H9 (cell line): Measurements from ENCODE around the gene CDS1. TPM values are rescaled to one million over a fixed set of nuclear protein-coding genes. Genes with fewer than 3 reads are reported as not detected.

ENCODE experiments used
- DNase-seq: peaks from one replicate; pipeline ENCODE4 v3.0.0-alpha.2; 2017
- H2AFZ ChIP-seq: one replicate; pipeline ENCODE4 v1.6.1; 2013; ENCODE audit warnings: mild to moderate bottlenecking, low read length, control low read depth, moderate library complexity
- H2AK5ac ChIP-seq: 2 replicates; pipeline ENCODE4 v1.6.1; 2013; ENCODE audit warnings: low read length, control low read depth, mixed read lengths; ENCODE audit not compliant: insufficient read length
- H2BK120ac ChIP-seq: one replicate; pipeline ENCODE4 v1.6.1; 2013; ENCODE audit warnings: low read depth, mild to moderate bottlenecking, low read length, control low read depth, inconsistent platforms; ENCODE audit not compliant: poor library complexity, severe bottlenecking
- H2BK12ac ChIP-seq: 2 replicates; pipeline ENCODE4 v1.6.1; 2013; ENCODE audit warnings: low read length, control low read depth, mixed read lengths, low read depth; ENCODE audit not compliant: insufficient read length
- H2BK15ac ChIP-seq: 2 replicates; pipeline ENCODE4 v1.6.1; 2013; ENCODE audit warnings: low read depth, low read length, control low read depth
- H2BK20ac ChIP-seq: one replicate; pipeline ENCODE4 v1.6.1; 2013; ENCODE audit warnings: low read depth, mild to moderate bottlenecking, low read length, control low read depth, inconsistent platforms; ENCODE audit not compliant: poor library complexity, severe bottlenecking
- H2BK5ac ChIP-seq: 2 replicates; pipeline ENCODE4 v1.6.1; 2013; ENCODE audit warnings: low read length, control low read depth, mixed read lengths; ENCODE audit not compliant: insufficient read length
- H3K14ac ChIP-seq: 2 replicates; pipeline ENCODE4 v1.6.1; 2013; ENCODE audit warnings: low read length, control low read depth; ENCODE audit not compliant: insufficient read depth
- H3K18ac ChIP-seq: 2 replicates; pipeline ENCODE4 v1.6.1; 2013; ENCODE audit warnings: low read depth, mild to moderate bottlenecking, mixed read lengths, low read length, control low read depth; ENCODE audit not compliant: insufficient read length
- H3K23ac ChIP-seq: 2 replicates; pipeline ENCODE4 v1.6.1; 2013; ENCODE audit warnings: low read length, control low read depth, mixed read lengths, low read depth; ENCODE audit not compliant: insufficient read length
- H3K23me2 ChIP-seq: 2 replicates; pipeline ENCODE4 v1.6.1; 2013; ENCODE audit warnings: low read depth, mild to moderate bottlenecking, mixed read lengths, low read length, control low read depth; ENCODE audit not compliant: insufficient read length, poor library complexity, severe bottlenecking
- H3K27ac ChIP-seq: 2 replicates; pipeline ENCODE4 v1.5.1; 2013; ENCODE audit warnings: low read length, control low read depth, mixed read lengths, low read depth; ENCODE audit not compliant: insufficient read length
- H3K27me3 ChIP-seq: 2 replicates; pipeline ENCODE4 v1.6.1; 2013; ENCODE audit warnings: low read length, control low read depth, inconsistent platforms; ENCODE audit not compliant: insufficient read depth
- H3K4ac ChIP-seq: 2 replicates; pipeline ENCODE4 v1.6.1; 2013; ENCODE audit warnings: low read depth, mild to moderate bottlenecking, control low read depth, inconsistent platforms, low read length, moderate library complexity
- H3K4me1 ChIP-seq: 2 replicates; pipeline ENCODE4 v1.6.1; 2013; ENCODE audit warnings: low read length, control low read depth, inconsistent platforms; ENCODE audit not compliant: insufficient read depth
- H3K4me2 ChIP-seq: 2 replicates; pipeline ENCODE4 v1.6.1; 2013; ENCODE audit warnings: low read length, control low read depth, mixed read lengths; ENCODE audit not compliant: insufficient read length, insufficient read depth
- H3K56ac ChIP-seq: 2 replicates; pipeline ENCODE4 v1.6.1; 2013; ENCODE audit warnings: low read depth, mild to moderate bottlenecking, mixed read lengths, low read length, control low read depth; ENCODE audit not compliant: insufficient read length
- H3K79me1 ChIP-seq: 2 replicates; pipeline ENCODE4 v1.6.1; 2013; ENCODE audit warnings: low read depth, mild to moderate bottlenecking, moderate library complexity, low read length, control low read depth, inconsistent platforms; ENCODE audit not compliant: insufficient read depth, poor library complexity, severe bottlenecking
- H3K79me2 ChIP-seq: 2 replicates; pipeline ENCODE4 v1.6.1; 2013; ENCODE audit warnings: low read length, control low read depth, inconsistent platforms; ENCODE audit not compliant: insufficient read depth
- H3K9ac ChIP-seq: 2 replicates; pipeline ENCODE4 v1.6.1; 2013; ENCODE audit warnings: low read length, control low read depth, mixed read lengths; ENCODE audit not compliant: insufficient read length; ENCODE audit errors: extremely low read depth
- H3K9me3 ChIP-seq: one replicate; pipeline ENCODE4 v1.6.1; 2013; ENCODE audit warnings: low read depth, low read length, inconsistent platforms; ENCODE audit not compliant: control insufficient read depth
- H3T11ph ChIP-seq: one replicate; pipeline ENCODE4 v1.6.1; 2013; ENCODE audit warnings: mild to moderate bottlenecking, low read length, control low read depth, inconsistent platforms
- H4K20me1 ChIP-seq: one replicate; pipeline ENCODE4 v1.6.1; 2013; ENCODE audit not compliant: control insufficient read depth, insufficient read length, insufficient read depth
- H4K5ac ChIP-seq: 2 replicates; pipeline ENCODE4 v1.6.1; 2013; ENCODE audit warnings: low read depth, mild to moderate bottlenecking, mixed read lengths, low read length, control low read depth; ENCODE audit not compliant: insufficient read length
- H4K8ac ChIP-seq: replicated peaks from 2 replicates; pipeline ENCODE4 v1.6.1; 2013; ENCODE audit warnings: low read length, control low read depth, mixed read lengths, low read depth; ENCODE audit not compliant: insufficient read length
- H4K91ac ChIP-seq: 2 replicates; pipeline ENCODE4 v1.6.1; 2013; ENCODE audit warnings: low read depth, mild to moderate bottlenecking, moderate library complexity, mixed read lengths, low read length, control low read depth; ENCODE audit not compliant: insufficient read length
- H3K27ac Mint-ChIP-seq, 3 experiments: 2 replicates in 2 of 3; 3 replicates in 1 of 3; pipeline ENCODE4 v1.8.0; 2020 to 2021; ENCODE audit warnings: mixed read lengths in 3 of 3, mild to moderate bottlenecking in 1 of 3, moderate library complexity in 1 of 3
- H3K27me3 Mint-ChIP-seq: 2 replicates; pipeline ENCODE4 v1.8.0; 2021; ENCODE audit warnings: low read depth, mild to moderate bottlenecking, moderate library complexity, mixed read lengths
- H3K36me3 Mint-ChIP-seq, 3 experiments: 2 replicates in 2 of 3; 3 replicates in 1 of 3; pipeline ENCODE4 v1.8.0; 2020 to 2021; ENCODE audit warnings: low read depth in 3 of 3, mixed read lengths in 3 of 3; ENCODE audit not compliant: insufficient read depth in 1 of 3
- H3K4me1 Mint-ChIP-seq, 2 experiments: 2 replicates each; pipeline ENCODE4 v1.8.0; 2020; ENCODE audit warnings: mixed read lengths in 2 of 2
- H3K4me3 Mint-ChIP-seq, 2 experiments: 2 replicates in 1 of 2; 3 replicates in 1 of 2; pipeline ENCODE4 v1.8.0; 2020 to 2021; ENCODE audit warnings: mild to moderate bottlenecking in 2 of 2, mixed read lengths in 2 of 2, moderate library complexity in 1 of 2
- H3K9me3 Mint-ChIP-seq, 2 experiments: 2 replicates in 1 of 2; 3 replicates in 1 of 2; pipeline ENCODE4 v1.8.0; 2020; ENCODE audit warnings: mild to moderate bottlenecking in 2 of 2, mixed read lengths in 2 of 2, moderate library complexity in 1 of 2
- CTCF ChIP-seq: fragments of 200-600 bp; sonication (generic); conservative IDR thresholded peaks from 3 replicates; pipeline ENCODE4 v1.8.0; 2021; ENCODE audit warnings: antibody characterized with exemption, mild to moderate bottlenecking
- WGBS: extraction: QIAGEN DNeasy Blood & Tissue Kit; methylation state at CpG from one replicate; pipeline ENCODE4 v1.1.7; 2013; ENCODE audit warnings: missing lambda C conversion rate, low lambda C conversion rate, mixed read lengths; ENCODE audit not compliant: insufficient read length; ENCODE audit errors: extremely low coverage; 5-methylcytosine and 5-hydroxymethylcytosine counted together
- total RNA-seq: library from RNA; stranded (reverse); gene quantifications from 2 replicates; pipeline ENCODE4 v1.2.1, GENCODE V29; 2021

Gene CDS1
- total RNA-seq, 1 experiment from 2014 or later: 7.5 TPM

GRCh38 chr4:84579403-84579776 is 3.5 kb upstream of the CDS1 start:
- Histone ChIP-seq H3T11ph (no peak overlapping the region), H2BK120ac (no peak overlapping the region), H2AFZ (no peak overlapping the region), H3K23me2 (peaks cover 8% of the 10 kb centered on the region), H3K56ac (no peak overlapping the region), H3K79me1 (no peaks in the 10 kb centered on the region), H3K18ac (no peak overlapping the region), H2BK20ac (no peak overlapping the region), H2BK15ac (no peak overlapping the region), H3K9ac (no peak overlapping the region), H3K79me2 (peaks cover 1% of the 10 kb centered on the region; the same call in 1 of the 2 replicates), H3K4me2 (no peak overlapping the region), H3K14ac (no peak overlapping the region), H2BK5ac (no peak overlapping the region), H4K8ac (no peak overlapping the region), H3K4ac (no peak overlapping the region), H3K9me3 (no peaks in the 10 kb centered on the region), H2AK5ac (no peak overlapping the region), H2BK12ac (no peak overlapping the region), H3K27ac (no peak overlapping the region), H3K27me3 (no peaks in the 10 kb centered on the region; the same call in 1 of the 2 replicates), H4K20me1 (no peaks in the 10 kb centered on the region), H3K4me1 (peaks cover 2% of the 10 kb centered on the region; the same call in 1 of the 2 replicates), H4K5ac (no peak overlapping the region), H4K91ac (no peak overlapping the region), H3K23ac (no peak overlapping the region)
- DNase-seq: peak; percentile 67
- Mint-ChIP-seq H3K27ac (peak overlapping the region in 2 of 3 experiments; percentile 57 to 83; a peak in 4 of 7 replicates), H3K9me3 (no peaks in the 10 kb centered on the region), H3K36me3 (no peaks in the 10 kb centered on the region; a peak in 2 of 7 replicates), H3K27me3 (peaks cover 11% of the 10 kb centered on the region), H3K4me3 (peak overlapping the region in 1 of 2 experiments; percentile 27; a peak in 2 of 5 replicates), H3K4me1 (peaks cover 28 to 40% of the 10 kb centered on the region in 2 experiments)
- no CpG with 5 or more reads among the region's 4 CpGs for WGBS
- no peak for TF ChIP-seq CTCF
